GM18861 (cell line): Measurements from ENCODE around the gene GRIK5.
"Not testable (repeated sequence)": the region's sequence is repeated elsewhere in the genome, so short reads cannot be mapped to it uniquely, and the experiment has no call there.

Source experiments
- ATAC-seq: cut with Tn5 transposase; IDR thresholded peaks from one replicate; pipeline ENCODE4 v1.9.1; 2021; ENCODE audit not compliant: unreplicated experiment

The GRIK5 gene

GRCh38 chr19:42053037-42053935 is 16.7 kb downstream of the GRIK5 start:
- no peak for ATAC-seq

GRCh38 chr19:42052241-42052863 is 17.7 kb downstream of the GRIK5 start:
- no peak for ATAC-seq

DNA sequence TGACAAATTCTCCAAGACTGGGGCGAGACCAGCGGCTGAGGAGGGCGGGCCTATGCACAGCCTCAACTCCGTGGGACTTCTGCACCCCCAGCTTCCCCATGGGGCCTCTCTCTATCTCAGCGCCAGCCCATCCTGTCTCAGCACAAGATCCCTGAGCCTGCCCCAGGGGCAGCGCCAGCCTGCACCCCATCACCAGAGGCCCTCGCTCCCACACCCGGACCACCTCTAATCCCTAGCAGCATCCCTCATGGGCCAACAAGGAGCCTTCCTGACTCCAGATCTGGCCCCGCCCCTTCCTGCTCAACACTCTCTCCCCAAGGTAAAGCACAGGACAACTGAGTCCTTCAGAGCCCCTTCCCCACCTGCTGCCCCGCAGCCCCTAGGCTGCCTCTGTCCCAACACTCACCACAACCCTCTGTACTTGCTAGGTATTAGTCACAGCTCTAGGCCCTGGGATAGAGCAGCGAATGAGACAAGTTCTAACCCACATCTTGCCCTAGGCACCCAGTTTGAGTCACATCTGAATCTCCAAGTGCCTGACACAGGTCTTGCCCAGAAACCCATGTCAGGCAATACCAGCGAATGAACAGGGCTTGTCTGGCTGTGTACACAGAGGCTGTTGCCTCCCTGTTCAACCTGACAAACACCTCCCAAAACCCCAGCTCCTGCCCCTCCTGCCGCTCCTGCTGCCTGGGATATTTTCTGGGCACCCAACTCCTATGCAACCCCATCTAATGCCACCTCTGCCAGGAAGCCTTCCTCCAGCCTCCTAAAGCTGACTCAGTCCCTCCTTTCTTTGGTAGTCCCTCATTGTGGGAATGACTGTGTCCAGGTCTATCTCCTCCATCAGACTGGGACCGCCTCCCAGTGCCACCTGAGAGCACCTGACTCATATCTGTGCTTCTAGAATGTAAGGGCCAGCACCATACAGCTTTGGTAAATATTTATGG is 18.6 kb downstream of the GRIK5 start:
- no peak for ATAC-seq

DNA sequence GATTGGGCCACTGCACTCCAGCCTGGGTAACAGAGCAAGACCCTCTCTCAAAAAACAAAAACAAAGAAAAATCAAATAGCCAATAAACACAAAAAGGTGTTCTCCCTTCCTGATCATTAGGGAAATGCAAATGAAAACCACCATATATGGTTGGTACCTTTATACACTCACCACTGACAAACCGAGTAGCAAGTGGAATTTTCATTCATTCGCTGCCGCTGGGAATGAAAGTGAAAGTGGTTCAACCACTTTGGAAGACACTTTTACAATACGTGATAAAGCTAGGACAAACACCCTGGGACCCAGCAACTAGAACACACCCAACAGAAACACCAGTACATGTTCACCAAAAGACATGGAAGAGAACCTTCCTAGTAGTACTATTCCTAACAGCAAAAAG is 21.0 kb downstream of the GRIK5 start:
- ATAC-seq = no peak

DNA sequence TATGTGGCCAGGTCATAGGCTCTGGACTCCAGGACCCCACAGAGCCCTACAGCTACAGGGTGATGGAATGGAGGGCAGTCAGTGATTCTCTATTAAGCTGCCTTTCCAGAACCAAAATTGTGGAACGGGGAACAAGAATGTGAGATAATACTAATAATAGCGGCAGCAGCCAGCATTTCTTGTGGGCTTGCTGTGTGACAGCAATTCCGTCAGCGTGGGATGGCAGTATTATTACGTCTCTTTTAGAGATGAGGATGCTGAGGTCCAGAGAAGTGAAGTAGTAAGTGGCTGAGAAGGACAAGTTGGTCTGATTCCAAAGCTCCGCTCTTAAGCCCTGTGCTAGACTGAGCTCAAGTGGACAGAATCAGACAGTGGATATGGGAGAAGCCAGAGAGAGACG is 24.4 kb downstream of the GRIK5 start:
- ATAC-seq = no peak

GRCh38 chr19:42042455-42043170 is 27.4 kb downstream of the GRIK5 start:
- no peak for ATAC-seq

DNA sequence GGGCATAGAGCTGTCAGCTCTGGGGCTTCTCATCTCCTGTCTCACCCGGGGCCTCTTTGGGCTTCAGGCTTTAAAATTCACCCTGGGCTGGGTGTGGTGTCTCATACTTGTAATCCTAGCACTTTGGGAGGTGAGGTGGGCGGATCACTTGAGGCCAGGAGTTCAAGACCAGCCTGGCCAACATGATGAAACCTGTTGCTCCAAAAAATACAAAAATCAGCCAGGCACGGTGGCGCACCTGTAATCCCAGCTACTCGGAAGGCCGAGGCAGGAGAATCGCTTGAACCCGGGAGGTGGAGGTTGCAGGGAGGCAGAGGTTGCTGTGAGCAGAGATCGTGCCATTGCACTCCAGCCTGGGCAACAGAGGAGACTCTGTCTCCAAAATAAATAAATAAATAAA is 29.5 kb downstream of the GRIK5 start:
- ATAC-seq = not testable (repeated sequence)

DNA sequence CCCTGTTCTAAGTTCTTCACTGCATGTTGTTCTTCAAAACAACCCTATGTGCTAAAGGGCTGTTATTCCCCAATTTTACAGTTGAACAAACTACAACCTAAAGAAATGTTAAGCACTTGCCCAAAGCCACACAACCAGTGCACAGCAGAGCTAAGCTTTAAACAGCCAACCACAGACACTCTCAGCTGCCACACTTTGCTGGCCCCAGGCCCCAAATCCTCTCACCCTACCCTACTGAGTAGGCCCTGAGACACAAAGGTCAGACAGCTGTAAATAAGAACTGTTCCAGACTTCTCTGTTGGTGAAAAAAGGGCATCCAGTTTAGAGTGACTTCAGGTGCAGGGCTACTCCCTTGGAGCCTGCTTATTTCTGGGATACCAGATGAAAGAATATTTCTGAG is 30.0 kb downstream of the GRIK5 start:
- ATAC-seq = no peak

DNA sequence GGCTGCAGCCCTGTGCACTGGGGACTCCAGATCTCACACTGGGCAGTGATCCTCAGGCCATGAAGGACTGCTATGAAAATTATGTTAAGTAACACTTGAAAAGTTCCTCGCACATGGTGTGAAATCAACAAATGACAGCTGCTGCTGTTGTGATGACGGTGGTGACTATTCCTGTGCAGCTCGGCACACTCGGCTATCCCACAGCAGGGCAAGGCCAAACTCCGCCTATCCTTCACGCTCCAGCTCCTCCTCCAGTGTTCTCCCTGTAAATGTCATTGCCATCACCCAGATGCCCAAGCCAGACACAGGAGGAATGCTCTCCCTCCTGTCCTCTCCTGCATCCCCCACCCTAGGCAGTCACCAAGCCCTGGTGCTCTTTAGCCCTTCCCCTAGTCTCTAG is 31.3 kb downstream of the GRIK5 start:
- no peak for ATAC-seq

DNA sequence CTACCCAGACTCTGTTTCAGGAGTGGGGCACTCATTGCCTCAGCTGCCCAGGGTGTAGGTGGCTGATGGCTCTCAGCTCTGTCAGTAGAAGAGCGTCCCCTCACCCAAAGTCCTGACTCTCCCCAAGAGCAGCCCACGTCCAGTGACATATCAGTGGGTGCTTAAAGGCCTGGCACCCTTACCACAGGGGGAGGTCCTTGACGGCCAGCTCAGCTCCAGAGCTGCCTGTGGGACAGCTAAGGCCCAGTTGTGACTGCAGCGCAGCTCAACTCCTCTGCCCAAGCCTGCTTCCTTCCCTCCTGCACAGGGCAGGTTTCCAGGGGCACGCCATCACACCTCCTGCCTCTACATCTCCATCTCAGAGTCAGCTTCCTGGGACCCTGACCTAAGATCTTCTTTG is 32.4 kb downstream of the GRIK5 start:
- no peak for ATAC-seq

DNA sequence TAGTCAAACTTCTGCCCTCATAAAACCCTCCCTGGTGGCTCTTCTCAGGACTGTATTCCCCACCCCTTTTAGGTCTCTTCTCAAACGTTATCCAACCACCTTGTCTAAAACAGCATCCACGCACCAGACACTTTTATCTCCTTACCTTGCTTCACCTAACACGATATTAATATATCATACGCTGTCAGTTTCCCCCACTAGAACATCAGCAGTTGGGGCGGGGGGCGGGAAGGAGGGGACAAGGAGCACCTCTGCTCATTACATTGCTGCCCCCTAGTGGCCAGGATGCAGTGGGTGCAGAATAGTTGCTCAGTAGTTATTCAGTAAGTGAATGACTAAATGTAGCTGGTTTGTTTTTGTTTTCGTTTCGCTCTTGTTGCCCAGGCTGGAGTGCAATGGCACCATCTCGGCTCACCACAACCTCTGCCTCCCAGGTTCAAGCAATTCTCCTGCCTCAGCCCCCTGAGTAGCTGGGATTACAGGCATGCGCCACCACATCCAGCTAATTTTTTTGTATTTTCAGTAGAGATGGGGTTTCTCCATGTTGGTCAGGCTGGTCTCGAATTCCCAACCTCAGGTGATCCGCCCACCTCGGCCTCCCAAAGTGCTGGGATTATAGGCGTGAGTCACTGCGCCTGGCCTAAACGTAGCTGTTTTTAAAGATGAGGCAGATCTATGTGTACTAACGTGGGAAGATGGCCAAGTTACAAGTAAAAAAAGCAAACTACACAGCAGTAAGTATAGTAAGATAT is 35.2 kb downstream of the GRIK5 start:
- ATAC-seq = not testable (repeated sequence)

DNA sequence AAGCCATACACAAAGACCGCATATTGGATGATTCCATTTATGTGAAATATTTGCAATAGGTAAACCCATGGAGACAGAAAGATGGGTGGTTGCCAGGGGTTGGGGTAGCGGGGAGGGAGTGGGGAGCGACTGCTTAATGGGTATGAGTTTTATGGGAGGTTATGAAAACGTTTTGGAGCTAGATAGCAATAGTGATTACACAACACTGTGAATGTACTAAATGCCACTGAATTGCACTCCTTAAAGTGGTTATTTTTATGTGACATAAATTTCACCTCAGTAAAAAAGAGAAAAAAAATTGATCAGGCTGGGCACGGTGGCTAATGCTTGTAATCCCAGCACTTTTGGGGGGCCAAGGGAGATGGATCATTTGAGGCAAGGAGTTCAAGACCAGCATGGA is 36.6 kb downstream of the GRIK5 start:
- no peak for ATAC-seq

DNA sequence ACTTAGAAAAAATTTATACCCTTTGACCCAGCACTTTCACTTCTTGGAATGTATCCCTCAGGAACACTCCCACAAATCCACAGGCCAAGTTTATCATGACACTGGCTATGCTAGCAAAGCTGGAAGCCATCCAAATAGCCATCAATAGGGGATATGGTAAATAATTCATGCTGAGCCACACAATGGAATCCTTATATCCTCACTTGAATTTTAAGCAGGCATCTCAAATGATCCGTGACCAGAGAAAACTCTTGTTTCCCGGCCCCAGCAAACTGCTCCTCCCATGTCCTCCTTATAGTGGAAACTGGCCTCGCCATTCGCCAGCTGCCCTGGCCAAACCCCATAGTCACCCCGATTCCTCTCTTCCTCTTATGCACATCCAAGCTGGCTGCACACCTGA is 37.6 kb downstream of the GRIK5 start:
- no peak for ATAC-seq

DNA sequence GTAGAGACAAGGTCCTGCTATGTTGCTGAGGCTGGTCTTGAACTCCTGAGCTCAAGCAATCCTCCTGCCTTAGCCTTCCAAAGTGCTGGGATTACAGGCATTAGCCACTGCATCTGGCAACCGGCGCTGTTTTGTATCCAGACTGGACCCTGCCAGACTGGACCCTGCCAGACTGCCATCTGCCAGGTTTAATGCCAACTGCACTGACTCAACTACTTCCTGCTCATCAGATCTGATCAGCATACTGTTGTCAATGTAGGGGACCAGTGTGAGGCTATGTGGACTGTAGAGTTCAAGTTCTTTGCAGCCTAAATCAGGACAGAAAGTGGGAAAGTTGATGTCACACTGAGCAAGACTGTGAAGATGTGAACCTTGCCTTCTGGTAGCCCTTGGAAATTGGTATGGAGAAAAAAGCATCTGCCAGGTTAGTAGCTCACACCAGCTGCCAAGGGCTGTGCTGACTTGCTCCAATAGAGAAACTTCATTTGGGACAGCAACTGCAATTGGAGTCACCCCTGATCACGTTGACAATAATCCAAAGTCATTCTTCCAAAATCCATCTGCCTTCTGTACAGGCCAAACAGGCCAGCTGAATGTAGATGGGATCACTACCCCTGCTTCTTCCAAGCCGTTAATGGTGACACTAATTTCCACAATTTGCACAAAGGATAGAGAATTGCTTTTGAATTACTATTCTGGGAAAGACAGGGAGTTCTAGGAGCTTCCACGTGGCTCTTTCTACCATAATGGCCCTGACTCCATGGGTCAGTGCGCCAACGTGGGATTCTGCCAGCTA is 39.2 kb downstream of the GRIK5 start:
- no peak for ATAC-seq

DNA sequence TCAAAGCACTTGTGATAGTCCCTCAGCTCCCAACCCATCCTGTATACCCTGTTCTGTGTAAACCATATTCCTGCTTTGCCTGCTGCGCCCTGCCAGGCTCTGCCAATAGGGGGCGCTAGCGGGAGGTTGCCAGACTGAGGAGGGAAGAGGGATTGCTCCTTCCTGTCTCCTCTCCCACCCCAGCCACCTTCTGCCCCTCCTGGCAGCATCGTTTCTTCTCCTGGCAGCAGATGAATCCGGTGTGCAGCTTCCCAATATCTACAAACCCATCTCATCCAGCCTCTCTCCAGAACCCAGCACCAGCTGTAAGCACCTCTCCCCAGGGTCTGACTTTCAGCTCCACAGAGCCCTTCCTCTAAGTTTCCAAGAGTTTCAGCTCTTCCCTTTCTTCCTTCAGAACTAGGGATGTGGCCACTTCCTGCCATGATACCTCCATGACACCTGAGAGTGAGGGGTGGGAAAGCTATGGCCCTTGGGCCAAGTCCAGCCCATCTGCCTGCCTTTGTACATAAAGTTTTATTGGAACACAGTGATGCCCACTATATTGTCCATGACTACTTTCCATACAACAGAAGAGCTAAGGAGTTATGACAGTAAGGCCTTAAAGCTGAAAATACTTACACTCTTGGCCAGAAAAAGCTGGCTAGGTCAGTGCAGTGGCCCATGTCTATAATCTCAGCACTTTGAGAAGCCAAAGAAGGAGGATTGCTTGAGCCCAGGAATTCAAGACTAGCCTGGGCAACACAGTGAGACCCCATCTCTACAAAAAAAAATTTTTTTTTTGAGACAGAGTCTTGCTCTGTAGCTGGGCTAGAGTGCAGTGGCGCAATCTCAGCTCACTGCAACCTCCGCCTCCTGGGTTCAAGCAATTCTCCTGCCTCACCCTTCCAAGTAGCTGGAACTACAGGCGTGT is 41.4 kb downstream of the GRIK5 start:
- no peak for ATAC-seq

DNA sequence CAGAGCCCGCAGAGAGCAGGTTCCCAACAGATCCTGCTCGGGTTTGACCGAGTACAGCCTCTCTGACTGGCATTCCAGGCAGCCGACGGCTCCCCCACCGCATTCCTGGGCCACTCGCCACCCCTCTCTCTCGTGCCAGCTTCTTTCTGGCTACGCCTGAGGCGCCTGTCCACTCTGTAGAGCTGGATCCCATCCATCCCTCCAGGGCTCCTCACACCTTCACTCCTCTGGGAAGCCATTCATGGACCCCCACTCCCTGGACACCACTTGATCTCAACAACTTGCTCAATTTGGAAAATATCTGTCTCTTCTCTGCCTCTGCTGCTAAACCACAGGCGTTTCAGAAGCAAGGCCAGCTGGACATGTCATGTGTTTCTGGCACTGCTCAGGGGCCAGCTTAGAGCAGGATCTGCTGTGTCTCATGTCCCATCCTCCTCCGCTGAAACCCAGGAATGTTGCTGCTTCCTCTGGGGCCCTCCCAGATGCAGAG is 45.3 kb downstream of the GRIK5 start:
- ATAC-seq = no peak

GRCh38 chr19:42023943-42024260 is 46.1 kb downstream of the GRIK5 start:
- no peak for ATAC-seq
